SIG-M5 treated with dmso at 0.1 percent for 504 hours (cell line): ENCODE data around the gene HNRNPCL4.
"Not testable (repeated sequence)": the region's sequence is repeated elsewhere in the genome, so short reads cannot be mapped to it uniquely, and the experiment has no call there.

Source experiments
- DNase-seq: peaks from one replicate; lab custom pipeline; 2025; ENCODE audit not compliant: unreplicated experiment; lab: John Stamatoyannopoulos, UW

HNRNPCL4 gene

GRCh38 chr1:13165531-13165930 lies at the start of gene HNRNPCL4:
HNRNPCL4 (minus strand) TSS chr1:13165631; CDS start chr1:13165467, 164 bp downstream.
- DNase-seq, result not testable (repeated sequence)

- not testable (repeated sequence) for DNase-seq
These were observed 43.3 kb upstream of the HNRNPCL4 start for GRCh38 chr1:13208712-13209111.

GRCh38 chr1:13201309-13201708 lies 35.9 kb upstream of the HNRNPCL4 start, which contains the start of gene PRAMEF13:
PRAMEF13 (minus strand) TSS chr1:13201409; CDS start chr1:13199589, 1,820 bp downstream.
- DNase-seq, result not testable (repeated sequence)

- not testable (repeated sequence) for DNase-seq
These were observed 6.1 kb upstream of the HNRNPCL4 start, which contains the start of gene PRAMEF9 for GRCh38 chr1:13171548-13171947. PRAMEF9 (plus strand) TSS chr1:13171848; CDS start chr1:13175281, 3,433 bp downstream.

- not testable (repeated sequence) for DNase-seq
These were observed 9.5 kb downstream of the HNRNPCL4 start, which contains the start of gene PRAMEF26 for GRCh38 chr1:13155909-13156308. PRAMEF26 (minus strand) TSS chr1:13156009; CDS start chr1:13153095, 2,914 bp downstream.

GRCh38 chr1:13116754-13117153 lies 48.7 kb downstream of the HNRNPCL4 start, which contains the start of gene HNRNPCL2:
HNRNPCL2 (minus strand) TSS chr1:13116854; CDS start chr1:13116400, 454 bp downstream.
- DNase-seq, result not testable (repeated sequence)
